Activated CD8-positive, alpha-beta memory T cell treated with anti-CD3 and anti-CD28 coated beads for 24 hours (primary cell): ENCODE results near the gene PRDX5.

Experiments used
- DNase-seq: peaks from one replicate; pipeline ENCODE4 v3.0.0-alpha.2; 2020

Gene PRDX5

DNA sequence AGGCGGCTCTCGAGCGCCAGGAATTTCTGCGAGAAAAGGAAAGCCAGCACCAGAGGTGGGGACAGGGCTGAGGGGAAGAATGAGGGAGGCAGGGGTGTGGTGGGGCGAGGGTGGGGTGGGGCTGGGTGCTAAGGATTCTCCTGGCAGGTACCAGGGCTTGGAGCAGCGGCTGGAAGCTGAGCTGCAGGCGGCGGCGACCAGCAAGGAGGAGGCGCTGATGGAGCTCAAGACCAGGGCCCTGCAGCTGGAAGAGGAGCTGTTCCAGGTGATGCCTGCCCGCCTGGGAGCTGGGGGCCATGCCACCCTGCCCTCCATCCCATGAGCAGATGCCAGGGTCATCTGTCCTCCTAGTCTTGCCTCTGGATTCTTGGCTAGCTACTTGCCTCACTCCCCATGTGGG lies 31.5 kb downstream of the PRDX5 start:
- DNase-seq = no peak

DNA sequence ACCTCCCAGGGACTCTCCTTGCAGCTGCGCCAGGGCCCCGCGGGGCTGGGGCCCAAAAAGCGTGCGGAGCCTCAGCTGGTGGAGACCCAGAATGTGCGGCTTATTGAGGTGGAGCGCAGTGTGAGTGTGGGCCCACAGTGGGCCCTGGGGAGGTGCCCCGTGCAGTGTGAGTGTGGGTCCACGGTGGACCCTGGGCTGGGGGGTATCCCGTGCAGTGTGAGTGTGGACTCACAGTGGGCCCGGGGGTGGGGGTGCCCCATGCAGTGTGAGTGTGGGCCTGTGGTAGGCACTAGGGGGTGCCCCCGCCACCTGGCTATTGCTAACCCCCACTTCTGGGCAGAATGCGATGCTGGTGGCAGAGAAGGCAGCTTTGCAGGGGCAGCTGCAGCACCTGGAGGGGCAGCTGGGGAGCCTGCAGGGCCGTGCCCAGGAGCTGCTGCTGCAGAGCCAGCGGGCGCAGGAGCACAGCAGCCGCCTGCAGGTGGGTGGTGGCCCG lies 33.3 kb downstream of the PRDX5 start:
- no peak for DNase-seq

DNA sequence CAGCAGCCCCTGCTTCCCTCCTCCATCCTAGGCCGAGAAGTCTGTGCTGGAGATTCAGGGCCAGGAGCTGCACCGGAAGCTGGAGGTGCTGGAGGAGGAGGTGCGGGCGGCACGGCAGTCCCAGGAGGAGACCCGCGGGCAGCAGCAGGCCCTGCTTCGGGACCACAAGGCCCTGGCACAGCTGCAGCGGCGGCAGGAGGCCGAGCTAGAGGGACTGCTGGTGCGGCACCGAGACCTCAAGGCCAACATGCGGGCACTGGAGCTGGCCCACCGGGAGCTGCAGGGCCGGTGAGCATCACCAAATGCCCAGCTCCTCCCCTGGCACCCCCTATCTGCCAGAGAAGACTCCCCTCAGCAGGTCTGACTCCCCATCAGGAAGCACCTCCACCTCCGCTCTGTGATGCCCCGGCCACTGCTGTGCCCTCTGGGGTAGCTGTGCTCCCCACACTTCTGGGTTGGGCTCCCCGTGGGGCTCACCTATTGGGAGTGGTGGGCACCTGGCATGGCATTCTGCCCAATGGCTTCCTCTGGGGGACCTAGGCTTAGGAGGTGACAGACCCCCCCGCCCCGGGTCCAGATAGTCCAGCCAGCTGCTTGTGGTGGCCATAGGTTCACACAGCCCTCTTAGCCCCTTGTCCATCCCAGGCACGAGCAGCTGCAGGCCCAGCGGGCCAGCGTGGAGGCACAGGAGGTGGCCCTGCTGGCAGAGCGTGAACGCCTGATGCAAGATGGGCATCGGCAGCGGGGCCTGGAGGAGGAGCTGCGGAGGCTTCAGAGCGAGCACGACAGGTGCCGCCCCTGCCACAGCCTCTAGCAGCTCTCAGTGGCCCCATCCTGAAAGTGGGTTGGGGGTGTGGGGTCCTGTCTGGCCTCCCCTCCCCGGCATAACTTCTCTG lies 34.4 kb downstream of the PRDX5 start:
- DNase-seq = no peak

GRCh38 chr11:64352995-64353714 lies 35.2 kb downstream of the PRDX5 start:
- DNase-seq = no peak

DNA sequence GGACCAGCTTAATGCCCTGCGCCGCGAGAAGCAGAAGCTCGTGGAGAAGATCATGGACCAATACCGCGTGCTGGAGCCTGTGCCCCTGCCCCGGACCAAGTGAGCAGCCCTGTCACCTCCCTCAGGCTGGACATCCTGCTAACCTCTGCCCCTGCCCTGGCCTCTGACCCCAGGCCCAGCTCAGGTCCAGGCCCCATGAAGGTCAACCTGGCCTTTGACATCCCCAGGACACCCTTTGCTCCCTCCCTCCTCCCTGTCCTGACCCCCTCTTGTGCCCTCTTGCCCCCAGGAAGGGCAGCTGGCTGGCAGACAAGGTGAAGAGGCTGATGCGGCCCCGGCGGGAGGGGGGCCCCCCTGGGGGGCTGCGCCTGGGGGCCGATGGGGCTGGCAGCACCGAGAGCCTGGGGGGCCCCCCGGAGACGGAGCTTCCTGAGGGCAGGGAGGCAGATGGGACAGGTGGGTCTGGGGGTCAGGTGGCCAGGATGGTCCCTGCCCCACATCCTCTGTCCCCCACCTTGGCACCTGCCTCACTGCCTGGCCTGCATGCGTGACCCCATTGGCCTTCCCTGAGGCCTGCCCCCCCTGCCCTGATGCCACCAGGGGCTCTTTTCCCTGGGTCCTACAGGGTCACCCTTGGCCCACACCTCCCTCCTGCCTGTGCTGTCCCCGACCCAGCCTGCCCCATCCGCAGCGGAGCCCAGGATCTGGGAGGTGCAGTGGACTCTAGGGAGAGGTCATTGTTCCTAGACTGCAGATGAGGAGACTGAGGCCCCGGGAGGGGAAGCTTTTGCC lies 36.0 kb downstream of the PRDX5 start:
- DNase-seq = no peak

GRCh38 chr11:64355078-64355940 lies 37.4 kb downstream of the PRDX5 start:
- peak; percentile 78 for DNase-seq

DNA sequence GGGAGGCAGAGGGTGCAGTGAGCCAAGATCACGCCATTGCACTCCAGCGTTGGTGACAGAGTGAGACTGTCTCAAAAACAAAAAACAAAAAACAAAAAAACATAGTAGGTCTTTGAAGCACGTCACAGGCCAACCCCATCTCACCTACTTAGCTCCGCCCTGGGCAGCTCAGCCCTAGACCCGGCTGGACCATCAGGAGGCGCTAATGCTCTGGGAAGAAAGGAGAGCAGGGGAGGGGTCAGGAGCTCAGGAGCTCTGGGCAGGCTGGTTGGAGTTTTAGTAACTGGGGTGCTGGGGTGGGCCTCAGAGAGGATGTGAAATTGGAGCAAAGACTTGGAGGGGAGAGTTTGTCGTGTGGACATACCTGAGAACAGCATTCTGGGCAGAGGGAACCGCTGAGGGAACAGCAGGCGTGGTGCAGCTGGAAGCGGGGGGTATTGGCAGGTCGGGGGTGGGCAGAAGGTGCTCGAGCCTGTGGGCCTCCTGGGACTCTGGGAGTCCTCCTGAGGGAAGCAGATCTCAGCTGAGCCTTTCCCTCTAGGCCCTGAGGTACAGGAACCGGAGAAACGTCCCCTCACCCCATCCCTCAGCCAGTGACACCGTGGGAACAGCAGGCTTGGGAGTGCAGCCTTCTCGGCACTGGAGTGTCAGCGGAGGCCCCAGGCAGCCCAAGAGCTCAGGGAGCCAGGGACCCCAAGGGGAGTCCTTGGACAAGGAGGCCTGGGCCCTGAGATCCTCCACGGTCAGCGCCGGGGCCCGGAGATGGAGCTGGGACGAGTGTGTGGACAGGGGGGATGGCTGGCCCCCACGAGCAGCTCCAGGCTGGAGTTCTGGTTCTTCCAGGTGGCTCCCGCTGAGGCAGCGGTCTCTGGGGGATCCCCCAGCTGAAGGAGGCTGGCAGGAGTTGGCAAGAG lies 38.8 kb downstream of the PRDX5 start:
- no peak for DNase-seq

- DNase-seq = no peak
Measured at GRCh38 chr11:64357446-64357845, 39.5 kb downstream of the PRDX5 start.

DNA sequence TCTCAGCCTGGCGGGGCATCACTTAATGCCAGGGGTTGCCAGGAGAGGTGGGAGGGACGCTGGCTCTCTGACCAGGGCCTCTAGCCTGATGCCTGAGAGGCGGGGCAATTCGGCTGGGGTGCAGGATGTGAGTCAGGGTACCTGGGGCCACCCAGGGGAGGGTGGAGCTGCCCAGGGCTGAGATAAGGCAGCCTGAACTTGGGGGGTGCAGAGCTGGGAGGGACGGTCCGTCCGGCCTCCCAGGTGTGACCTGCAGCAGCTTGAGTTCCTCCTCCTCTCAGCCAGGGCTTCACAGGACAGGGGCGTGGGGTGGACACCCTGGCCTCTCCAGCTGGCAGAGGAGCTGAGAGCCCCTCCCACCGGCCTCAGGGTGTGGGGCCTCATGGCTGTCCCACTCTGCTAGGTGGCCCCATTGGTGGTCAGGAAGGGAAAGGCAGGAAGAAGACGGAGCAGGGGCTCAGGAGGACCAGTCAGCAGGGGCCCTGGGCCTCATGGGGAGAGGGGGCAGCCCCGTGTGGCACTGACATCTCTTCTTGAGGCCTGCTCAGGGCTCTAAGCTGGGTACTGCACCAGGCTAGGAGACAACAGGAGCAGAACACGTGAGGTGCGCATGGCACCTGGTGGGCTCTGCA lies 40.1 kb downstream of the PRDX5 start:
- DNase-seq = peak; percentile 83

- DNase-seq = peak; percentile 70
Measured at GRCh38 chr11:64358536-64358906, 40.6 kb downstream of the PRDX5 start.

DNA sequence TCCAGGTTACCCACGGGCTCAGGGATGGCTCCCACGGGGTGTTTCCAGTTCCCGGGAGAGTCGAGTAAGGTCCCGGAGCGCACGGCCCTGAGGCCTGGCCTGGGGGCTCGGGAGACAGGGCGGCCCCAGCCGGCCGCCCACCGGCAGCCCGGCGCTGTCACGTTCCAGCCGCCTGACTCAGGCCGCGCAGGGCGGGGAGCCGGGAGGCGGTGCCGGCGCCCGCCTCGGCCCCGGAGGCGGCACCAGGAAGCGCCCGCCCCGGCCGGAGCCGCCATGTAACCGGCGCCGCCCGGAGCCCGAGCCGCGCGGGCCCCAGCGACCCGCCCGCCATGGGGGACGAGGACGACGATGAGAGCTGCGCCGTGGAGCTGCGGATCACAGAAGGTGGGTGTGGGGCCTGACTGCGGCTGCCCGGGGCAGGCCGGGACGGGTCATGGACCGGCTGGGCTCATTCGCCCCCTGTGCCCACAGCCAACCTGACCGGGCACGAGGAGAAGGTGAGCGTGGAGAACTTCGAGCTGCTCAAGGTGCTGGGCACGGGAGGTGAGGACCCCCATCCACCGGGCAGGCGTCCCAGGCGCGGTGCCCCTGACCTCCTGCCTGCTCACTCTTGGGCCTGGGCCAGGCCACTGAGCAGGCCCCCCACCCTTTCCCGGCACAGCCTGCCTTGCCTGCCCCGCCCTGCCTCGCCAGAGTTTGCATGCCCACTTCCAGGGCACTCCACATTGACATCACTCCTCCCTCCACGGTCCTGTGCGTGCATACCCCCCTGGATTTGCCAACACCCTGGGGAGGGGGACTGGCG lies 41.2 kb downstream of the PRDX5 start, which contains the start of gene RPS6KA4:
Gene RPS6KA4, plus strand, starts transcription at position 256 of the 805 bp plus-strand sequence. Its CDS starts 74 bp downstream, at position 330.
- DNase-seq = peak; percentile 84

DNA sequence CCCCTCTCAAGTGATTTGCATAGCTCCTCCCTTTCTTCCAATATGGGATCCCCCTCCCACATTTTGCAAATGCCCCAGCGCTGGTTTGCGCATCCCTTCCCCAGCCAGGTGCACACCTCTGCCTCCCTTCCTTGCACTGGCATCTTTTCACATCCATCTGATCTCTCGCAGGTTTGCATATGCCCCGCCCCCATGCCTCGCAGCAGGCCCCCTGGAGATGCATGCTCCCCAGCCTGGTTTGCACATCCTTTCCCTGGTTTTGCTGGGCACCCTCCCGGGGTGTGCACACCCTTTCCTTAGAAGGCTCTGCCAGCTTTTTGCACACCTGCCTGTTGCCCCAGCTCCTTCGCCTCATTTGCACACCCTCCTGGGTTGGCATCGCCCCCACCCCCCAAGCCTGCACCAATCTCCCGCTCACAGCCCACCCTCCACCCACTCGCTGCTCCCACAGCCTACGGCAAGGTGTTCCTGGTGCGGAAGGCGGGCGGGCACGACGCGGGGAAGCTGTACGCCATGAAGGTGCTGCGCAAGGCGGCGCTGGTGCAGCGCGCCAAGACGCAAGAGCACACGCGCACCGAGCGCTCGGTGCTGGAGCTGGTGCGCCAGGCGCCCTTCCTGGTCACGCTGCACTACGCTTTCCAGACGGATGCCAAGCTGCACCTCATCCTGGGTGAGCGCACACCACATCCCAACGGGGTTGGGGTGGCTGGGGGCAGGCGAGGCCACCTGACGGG lies 42.0 kb downstream of the PRDX5 start:
- peak; percentile 71 for DNase-seq

DNA sequence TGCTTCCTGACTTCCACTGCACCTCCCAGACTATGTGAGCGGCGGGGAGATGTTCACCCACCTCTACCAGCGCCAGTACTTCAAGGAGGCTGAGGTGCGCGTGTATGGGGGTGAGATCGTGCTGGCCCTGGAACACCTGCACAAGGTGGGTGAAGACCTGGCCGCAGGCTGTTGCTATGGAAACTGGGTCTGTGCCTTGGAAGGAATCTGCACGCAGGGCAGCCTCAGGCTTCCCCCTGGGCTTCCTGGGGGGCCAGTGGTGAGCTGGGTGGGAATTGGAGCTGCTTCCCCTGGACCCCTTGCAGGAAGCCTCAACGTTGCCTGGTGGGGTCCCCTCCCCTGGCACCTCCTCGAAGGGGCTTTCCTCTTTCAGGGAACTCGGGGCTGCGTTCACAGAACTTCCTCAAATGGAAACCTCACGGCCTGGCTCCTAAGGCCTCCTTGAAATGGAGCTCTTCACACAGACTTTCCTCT lies 42.6 kb downstream of the PRDX5 start:
- no peak for DNase-seq

GRCh38 chr11:64361659-64362058 lies 43.7 kb downstream of the PRDX5 start:
- no peak for DNase-seq

- DNase-seq = no peak
Measured at GRCh38 chr11:64362339-64362738, 44.4 kb downstream of the PRDX5 start.

GRCh38 chr11:64364435-64364834 lies 46.5 kb downstream of the PRDX5 start:
- no peak for DNase-seq

DNA sequence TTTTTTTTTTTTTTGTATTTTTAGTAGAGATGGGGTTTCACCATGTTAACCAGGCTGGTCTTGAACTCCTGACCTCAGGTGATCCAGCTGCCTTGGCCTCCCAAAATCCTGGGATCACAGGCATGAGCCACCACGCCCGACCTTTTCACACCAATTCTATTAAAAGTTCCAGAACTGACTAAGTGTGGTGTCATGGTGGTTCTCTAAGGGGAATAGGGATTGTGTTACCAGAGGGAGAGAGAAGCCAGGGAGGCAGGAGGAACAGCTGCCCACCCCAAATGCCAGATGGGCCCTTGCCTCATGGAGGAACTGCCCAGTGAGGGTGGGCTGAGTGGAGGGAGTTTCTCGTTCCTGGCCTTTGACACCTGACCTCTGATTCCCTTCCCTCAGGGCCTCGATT lies 47.0 kb downstream of the PRDX5 start:
- DNase-seq = no peak

- no peak for DNase-seq
Measured at GRCh38 chr11:64366751-64367150, 48.8 kb downstream of the PRDX5 start.
